Measurements from ENCODE around the gene XAF1. TPM values are rescaled to one million over a fixed set of nuclear protein-coding genes. Genes with fewer than 3 reads are reported as not detected.

Gene XAF1
- total and polyA plus RNA-seq, 10 of the 15 experiments (the other 5 are each of a cell fraction or from before 2014, with no cell fraction given), result 16.3 to 59.1 (median 44.6) TPM

DNA sequence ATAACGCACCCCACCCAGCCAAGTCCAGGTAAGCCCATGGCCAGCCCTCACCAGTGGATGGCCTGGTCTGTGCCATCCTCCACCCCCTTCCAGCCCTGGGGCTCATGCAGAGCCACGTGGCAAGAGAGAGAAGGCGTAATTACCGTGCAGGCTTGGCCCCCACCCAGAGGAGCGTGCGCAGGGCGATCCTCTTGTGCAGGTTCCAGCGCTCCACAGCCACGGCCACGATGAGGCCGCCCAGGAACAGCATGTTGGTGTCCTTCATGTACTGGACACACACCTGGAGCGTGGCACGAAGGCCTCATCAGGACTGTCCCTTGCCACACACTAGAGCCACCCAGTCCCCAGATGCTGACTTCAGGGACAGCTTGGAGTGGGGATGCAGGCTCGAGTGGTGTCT, 49.3 kb upstream of the XAF1 start (continued):
- no peak for TF ChIP-seq CEBPB (IDR thresholded peaks at IDR 0.05; ENCODE audit: borderline replicate concordance in 1 of 2, low read depth in 2 of 2, low read length in 2 of 2)

DNA sequence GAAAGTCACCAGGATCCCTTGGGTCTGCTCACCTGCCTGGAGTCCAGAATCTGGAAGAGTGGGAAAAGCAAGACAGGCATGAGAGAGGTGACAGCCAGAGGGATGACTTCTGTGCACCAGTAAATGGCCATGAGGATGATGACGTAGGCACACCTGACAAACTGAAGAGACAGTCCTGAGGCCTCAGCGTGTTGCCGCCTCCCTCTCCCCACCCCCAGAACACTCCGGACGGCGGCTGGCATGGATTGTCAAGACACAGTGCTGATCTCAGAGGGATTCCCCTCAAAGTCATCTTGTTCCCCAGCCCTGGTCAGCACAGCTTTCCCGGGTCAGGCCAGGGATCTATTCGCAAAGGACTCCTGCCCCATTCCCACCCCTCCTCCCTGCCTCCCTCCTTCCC, 48.9 kb upstream of the XAF1 start:
- Histone ChIP-seq H3K4me3 (no peak overlapping the region), H3K36me3 (ENCODE audit: control insufficient read depth in 2 of 2, insufficient read depth in 2 of 2, low read length in 1 of 2) (no peaks in the 10 kb centered on the region), H3K9ac (ENCODE audit: control insufficient read depth, insufficient read depth, low read length) (no peak overlapping the region), H3K9me3 (replicated peaks; ENCODE audit: control insufficient read depth, insufficient read depth, low read length) (no peaks in the 10 kb centered on the region), H3K27me3 (replicated peaks in 1 of 2; ENCODE audit: control insufficient read depth in 2 of 2, insufficient read depth in 2 of 2, low read length in 1 of 2) (peaks cover 0 to 4% of the 10 kb centered on the region in 2 experiments; a peak in 2 of 4 replicates), H2AFZ (ENCODE audit: control insufficient read depth, low read depth, low read length) (no peak overlapping the region), H4K20me1 (ENCODE audit: control insufficient read depth, insufficient read depth) (no peaks in the 10 kb centered on the region), H3K27ac (ENCODE audit: control insufficient read depth, insufficient read depth) (no peak overlapping the region), H3K4me2 (ENCODE audit: control insufficient read depth, insufficient read depth) (no peak overlapping the region), H3K79me2 (ENCODE audit: control insufficient read depth, insufficient read depth, low read length) (no peaks in the 10 kb centered on the region), H3K4me1 (ENCODE audit: control insufficient read depth, insufficient read depth, low read length) (no peaks in the 10 kb centered on the region)
- in situ Hi-C loops (cut with MboI) (no loop called here), intact Hi-C loops (cut with micrococcal nuclease; ENCODE audit: unreplicated experiment) (no loop called here)
- no TSS peak for BruUV-seq (replicated peaks)
- 36% methylated on average over 8 of the region's 8 CpGs for WGBS (ENCODE audit: insufficient coverage, insufficient replicate concordance, low lambda C conversion rate, missing lambda C conversion rate)
- ChIA-PET POLR2A (no interaction called here), CTCF (interaction anchor here (0.6 kb wide), 1 partner anchor 145 kb away, joined by 3 read pairs; no protein-coding TSS in a partner anchor), RAD21 (ENCODE audit: unreplicated experiment) (interaction anchor here (1.3 kb wide), 1 partner anchor 298 kb away, joined by 3 read pairs; no protein-coding TSS in a partner anchor), SMC1A (ENCODE audit: uncharacterized antibody, unreplicated experiment) (no interaction called here)
- DNase-seq (ENCODE audit: low read depth, low spot score), result no peak
- FAIRE-seq, result no peak
- ATAC-seq, result no peak
- TF ChIP-seq NRF1 (conservative IDR thresholded peaks at IDR 0.05; ENCODE audit: low read depth, low read length), result no peak
- TF ChIP-seq SPI1 (IDR thresholded peaks at IDR 0.05; ENCODE audit: borderline replicate concordance, insufficient read depth, low read depth, low read length), result no peak
- TF ChIP-seq, protein P1, sequence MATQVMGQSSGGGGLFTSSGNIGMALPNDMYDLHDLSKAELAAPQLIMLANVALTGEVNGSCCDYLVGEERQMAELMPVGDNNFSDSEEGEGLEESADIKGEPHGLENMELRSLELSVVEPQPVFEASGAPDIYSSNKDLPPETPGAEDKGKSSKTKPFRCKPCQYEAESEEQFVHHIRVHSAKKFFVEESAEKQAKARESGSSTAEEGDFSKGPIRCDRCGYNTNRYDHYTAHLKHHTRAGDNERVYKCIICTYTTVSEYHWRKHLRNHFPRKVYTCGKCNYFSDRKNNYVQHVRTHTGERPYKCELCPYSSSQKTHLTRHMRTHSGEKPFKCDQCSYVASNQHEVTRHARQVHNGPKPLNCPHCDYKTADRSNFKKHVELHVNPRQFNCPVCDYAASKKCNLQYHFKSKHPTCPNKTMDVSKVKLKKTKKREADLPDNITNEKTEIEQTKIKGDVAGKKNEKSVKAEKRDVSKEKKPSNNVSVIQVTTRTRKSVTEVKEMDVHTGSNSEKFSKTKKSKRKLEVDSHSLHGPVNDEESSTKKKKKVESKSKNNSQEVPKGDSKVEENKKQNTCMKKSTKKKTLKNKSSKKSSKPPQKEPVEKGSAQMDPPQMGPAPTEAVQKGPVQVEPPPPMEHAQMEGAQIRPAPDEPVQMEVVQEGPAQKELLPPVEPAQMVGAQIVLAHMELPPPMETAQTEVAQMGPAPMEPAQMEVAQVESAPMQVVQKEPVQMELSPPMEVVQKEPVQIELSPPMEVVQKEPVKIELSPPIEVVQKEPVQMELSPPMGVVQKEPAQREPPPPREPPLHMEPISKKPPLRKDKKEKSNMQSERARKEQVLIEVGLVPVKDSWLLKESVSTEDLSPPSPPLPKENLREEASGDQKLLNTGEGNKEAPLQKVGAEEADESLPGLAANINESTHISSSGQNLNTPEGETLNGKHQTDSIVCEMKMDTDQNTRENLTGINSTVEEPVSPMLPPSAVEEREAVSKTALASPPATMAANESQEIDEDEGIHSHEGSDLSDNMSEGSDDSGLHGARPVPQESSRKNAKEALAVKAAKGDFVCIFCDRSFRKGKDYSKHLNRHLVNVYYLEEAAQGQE (IDR thresholded peaks at IDR 0.05; ENCODE audit: low read depth, low read length), result no peak
- TF ChIP-seq NFIC (IDR thresholded peaks at IDR 0.05; ENCODE audit: low read depth, low read length), result no peak
- no peak for TF ChIP-seq CREM (IDR thresholded peaks at IDR 0.05; ENCODE audit: low read depth)
- TF ChIP-seq YY1 (IDR thresholded peaks at IDR 0.05; ENCODE audit: low read depth, low read length), result no peak
- TF ChIP-seq, protein P2, sequence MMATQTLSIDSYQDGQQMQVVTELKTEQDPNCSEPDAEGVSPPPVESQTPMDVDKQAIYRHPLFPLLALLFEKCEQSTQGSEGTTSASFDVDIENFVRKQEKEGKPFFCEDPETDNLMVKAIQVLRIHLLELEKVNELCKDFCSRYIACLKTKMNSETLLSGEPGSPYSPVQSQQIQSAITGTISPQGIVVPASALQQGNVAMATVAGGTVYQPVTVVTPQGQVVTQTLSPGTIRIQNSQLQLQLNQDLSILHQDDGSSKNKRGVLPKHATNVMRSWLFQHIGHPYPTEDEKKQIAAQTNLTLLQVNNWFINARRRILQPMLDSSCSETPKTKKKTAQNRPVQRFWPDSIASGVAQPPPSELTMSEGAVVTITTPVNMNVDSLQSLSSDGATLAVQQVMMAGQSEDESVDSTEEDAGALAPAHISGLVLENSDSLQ (IDR thresholded peaks at IDR 0.05), result no peak
- TF ChIP-seq ETV6 (conservative IDR thresholded peaks at IDR 0.05 in 1 of 2, IDR thresholded peaks at IDR 0.05 in 1 of 2; ENCODE audit: borderline replicate concordance in 1 of 2, low read depth in 1 of 2), result no peak
- TF ChIP-seq SP1 (IDR thresholded peaks at IDR 0.05; ENCODE audit: low read depth, low read length), result no peak
- TF ChIP-seq STAT1 (conservative IDR thresholded peaks at IDR 0.05), result no peak
- TF ChIP-seq, protein P3, sequence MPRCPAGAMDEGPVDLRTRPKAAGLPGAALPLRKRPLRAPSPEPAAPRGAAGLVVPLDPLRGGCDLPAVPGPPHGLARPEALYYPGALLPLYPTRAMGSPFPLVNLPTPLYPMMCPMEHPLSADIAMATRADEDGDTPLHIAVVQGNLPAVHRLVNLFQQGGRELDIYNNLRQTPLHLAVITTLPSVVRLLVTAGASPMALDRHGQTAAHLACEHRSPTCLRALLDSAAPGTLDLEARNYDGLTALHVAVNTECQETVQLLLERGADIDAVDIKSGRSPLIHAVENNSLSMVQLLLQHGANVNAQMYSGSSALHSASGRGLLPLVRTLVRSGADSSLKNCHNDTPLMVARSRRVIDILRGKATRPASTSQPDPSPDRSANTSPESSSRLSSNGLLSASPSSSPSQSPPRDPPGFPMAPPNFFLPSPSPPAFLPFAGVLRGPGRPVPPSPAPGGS (IDR thresholded peaks at IDR 0.05; ENCODE audit: borderline replicate concordance, insufficient read depth, low read depth, low read length, poor library complexity, severe bottlenecking), result no peak
- no peak for TF ChIP-seq BMI1 (IDR thresholded peaks at IDR 0.05; ENCODE audit: borderline replicate concordance)
- TF ChIP-seq, protein P4, sequence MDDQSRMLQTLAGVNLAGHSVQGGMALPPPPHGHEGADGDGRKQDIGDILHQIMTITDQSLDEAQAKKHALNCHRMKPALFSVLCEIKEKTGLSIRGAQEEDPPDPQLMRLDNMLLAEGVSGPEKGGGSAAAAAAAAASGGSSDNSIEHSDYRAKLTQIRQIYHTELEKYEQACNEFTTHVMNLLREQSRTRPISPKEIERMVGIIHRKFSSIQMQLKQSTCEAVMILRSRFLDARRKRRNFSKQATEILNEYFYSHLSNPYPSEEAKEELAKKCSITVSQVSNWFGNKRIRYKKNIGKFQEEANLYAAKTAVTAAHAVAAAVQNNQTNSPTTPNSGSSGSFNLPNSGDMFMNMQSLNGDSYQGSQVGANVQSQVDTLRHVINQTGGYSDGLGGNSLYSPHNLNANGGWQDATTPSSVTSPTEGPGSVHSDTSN (IDR thresholded peaks at IDR 0.05; ENCODE audit: insufficient replicate concordance, low read depth, low read length), result no peak
